DND-41 (cell line): ENCODE results near the gene RND1.

Experiments
- ATAC-seq: fragments of 200-7000 bp; cut with Tn5 transposase; 3 replicates; pipeline ENCODE4 v1.9.1; 2021; ENCODE audit warnings: low read depth; ENCODE audit not compliant: insufficient read depth
- DNase-seq: peaks from one replicate; pipeline ENCODE4 v3.0.0-alpha.2; 2020
- H2AFZ ChIP-seq: 2 replicates; pipeline ENCODE4 v1.6.0; 2012; ENCODE audit warnings: low read depth, low read length
- H3K27ac ChIP-seq: 2 replicates; pipeline ENCODE4 v1.5.1; 2012; ENCODE audit warnings: low read length, inconsistent platforms
- H3K27me3 ChIP-seq: fragments of 200-600 bp; sonication (generic); 2 replicates; pipeline ENCODE4 v1.6.0; 2012; ENCODE audit warnings: low read length, mild to moderate bottlenecking, inconsistent platforms; ENCODE audit not compliant: insufficient read depth, poor library complexity
- H3K36me3 ChIP-seq: 2 replicates; pipeline ENCODE4 v1.5.1; 2012; ENCODE audit warnings: low read length, inconsistent platforms; ENCODE audit not compliant: insufficient read depth
- H3K4me1 ChIP-seq: 2 replicates; pipeline ENCODE4 v1.5.1; 2012; ENCODE audit warnings: mild to moderate bottlenecking, low read length; ENCODE audit not compliant: insufficient read depth
- H3K4me2 ChIP-seq: 2 replicates; pipeline ENCODE4 v1.6.0; 2012; ENCODE audit warnings: mild to moderate bottlenecking, moderate library complexity, low read length, inconsistent platforms; ENCODE audit not compliant: insufficient read depth
- H3K4me3 ChIP-seq, 2 experiments: fragments of 200-600 bp in 1 of 2; shearing (Covaris generic) in 1 of 2; 2 replicates each; pipeline ENCODE4 v1.5.1; 2012 to 2016; ENCODE audit warnings: inconsistent platforms in 2 of 2, low read length in 2 of 2, mild to moderate bottlenecking in 2 of 2, low read depth in 1 of 2, moderate library complexity in 1 of 2
- H3K79me2 ChIP-seq: 2 replicates; pipeline ENCODE4 v1.6.0; 2012; ENCODE audit warnings: low read length, inconsistent platforms; ENCODE audit not compliant: insufficient read depth
- H3K9ac ChIP-seq: 2 replicates; pipeline ENCODE4 v1.6.0; 2012; ENCODE audit warnings: low read depth, mild to moderate bottlenecking, inconsistent platforms, low read length, moderate library complexity
- H3K9me3 ChIP-seq: 2 replicates; pipeline ENCODE4 v1.5.1; 2012; ENCODE audit warnings: low read length, moderate library complexity, mild to moderate bottlenecking, inconsistent platforms; ENCODE audit not compliant: insufficient read depth, severe bottlenecking
- H4K20me1 ChIP-seq: 2 replicates; pipeline ENCODE4 v1.6.0; 2012; ENCODE audit warnings: low read length; ENCODE audit not compliant: insufficient read depth
- CTCF ChIP-seq: IDR thresholded peaks from 2 replicates; pipeline ENCODE4 v1.5.1; 2012; ENCODE audit warnings: borderline replicate concordance, low read length, moderate library complexity, mild to moderate bottlenecking; ENCODE audit not compliant: poor library complexity, severe bottlenecking; ENCODE audit errors: extremely low read depth
- EZH2 ChIP-seq: IDR thresholded peaks from 3 replicates; pipeline ENCODE4 v1.6.1; 2012; ENCODE audit warnings: borderline replicate concordance, low read depth, mild to moderate bottlenecking, moderate library complexity, low read length, inconsistent platforms; ENCODE audit not compliant: severe bottlenecking

RND1 gene

DNA sequence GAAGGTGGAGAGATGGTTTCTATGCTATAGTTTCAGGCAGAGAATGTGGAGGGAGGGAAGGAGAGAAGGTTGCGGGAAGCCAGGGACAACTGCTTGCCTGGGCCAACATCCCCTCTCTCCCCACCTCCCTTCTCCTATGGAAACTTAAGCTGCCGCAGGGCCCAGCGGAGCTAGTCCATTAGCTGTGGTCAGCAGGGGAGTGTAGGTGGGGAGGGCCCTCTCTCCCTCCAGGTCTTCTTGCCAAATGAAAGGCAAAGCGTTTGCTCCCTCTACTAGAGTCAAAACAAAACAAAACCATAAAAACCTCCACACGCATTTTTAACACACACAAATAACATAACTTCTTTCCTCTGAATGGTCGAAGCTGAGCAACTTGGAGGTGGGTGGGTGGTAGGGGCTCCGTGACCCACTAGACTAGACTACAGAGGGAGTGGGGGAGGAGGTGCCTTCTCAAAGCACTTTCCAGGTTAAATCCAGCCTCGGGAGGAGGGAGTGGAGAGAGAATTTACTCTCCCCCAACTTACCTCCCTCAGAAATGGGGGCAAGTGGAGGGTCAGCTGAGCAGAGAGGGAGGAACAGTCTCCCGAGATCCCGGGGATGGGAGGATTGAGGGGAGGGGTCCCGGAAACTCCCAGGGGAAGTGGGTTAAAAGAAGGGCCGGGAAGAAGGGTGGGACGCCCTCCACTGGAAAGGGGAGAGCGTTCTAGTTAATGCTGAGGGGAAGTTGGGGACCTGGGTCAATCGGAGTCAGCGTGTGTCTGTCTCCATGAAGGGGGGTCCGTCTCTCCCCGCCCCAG lies 52.0 kb downstream of the RND1 start:
- no peak for ATAC-seq
- Histone ChIP-seq H4K20me1 (no peaks in the 10 kb centered on the region), H3K27ac (no peak overlapping the region), H3K4me2 (peak overlapping the region; percentile 84), H3K9me3 (no peaks in the 10 kb centered on the region), H3K27me3 (no peaks in the 10 kb centered on the region), H3K79me2 (peaks cover 22% of the 10 kb centered on the region), H3K9ac (peak overlapping the region; percentile 81; the same call in 1 of the 2 replicates), H3K36me3 (no peaks in the 10 kb centered on the region), H2AFZ (peak overlapping the region; percentile 100; the same call in 1 of the 2 replicates), H3K4me1 (peaks cover 40% of the 10 kb centered on the region), H3K4me3 (peak overlapping the region in 1 of 2 experiments; percentile 91; a peak in 1 of 4 replicates)
- TF ChIP-seq CTCF: no peak
- no peak for TF ChIP-seq EZH2
- DNase-seq: no peak

DNA sequence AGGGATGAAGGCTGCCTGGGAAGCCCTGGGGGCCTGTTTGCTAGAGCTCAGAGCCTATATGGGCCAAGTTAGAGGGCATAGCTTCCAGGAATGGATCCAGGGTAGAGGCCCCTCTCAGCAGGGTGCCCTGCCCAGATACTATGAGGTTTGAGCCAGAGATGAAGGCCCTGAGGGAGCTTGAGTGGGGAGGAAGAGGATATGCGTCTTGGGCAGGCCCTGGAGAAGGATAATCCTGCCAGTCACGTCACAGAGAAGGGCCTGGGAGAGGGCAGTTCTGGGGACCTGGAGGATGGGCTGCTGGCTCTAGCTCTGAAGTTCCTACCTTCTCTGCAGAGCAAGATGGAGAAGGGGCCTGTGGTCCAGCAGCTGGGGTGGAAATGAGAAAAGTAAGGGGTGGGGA lies 53.3 kb downstream of the RND1 start:
- Histone ChIP-seq H3K79me2 (peaks cover 17% of the 10 kb centered on the region), H3K27me3 (no peaks in the 10 kb centered on the region), H4K20me1 (no peaks in the 10 kb centered on the region), H3K9ac (no peak overlapping the region), H3K4me2 (no peak overlapping the region), H2AFZ (no peak overlapping the region), H3K27ac (no peak overlapping the region), H3K4me3 (no peak overlapping the region), H3K36me3 (no peaks in the 10 kb centered on the region), H3K4me1 (peaks cover 33% of the 10 kb centered on the region), H3K9me3 (no peaks in the 10 kb centered on the region)
- ATAC-seq (no peak), DNase-seq (no peak)
- TF ChIP-seq CTCF: no peak
- no peak for TF ChIP-seq EZH2

DNA sequence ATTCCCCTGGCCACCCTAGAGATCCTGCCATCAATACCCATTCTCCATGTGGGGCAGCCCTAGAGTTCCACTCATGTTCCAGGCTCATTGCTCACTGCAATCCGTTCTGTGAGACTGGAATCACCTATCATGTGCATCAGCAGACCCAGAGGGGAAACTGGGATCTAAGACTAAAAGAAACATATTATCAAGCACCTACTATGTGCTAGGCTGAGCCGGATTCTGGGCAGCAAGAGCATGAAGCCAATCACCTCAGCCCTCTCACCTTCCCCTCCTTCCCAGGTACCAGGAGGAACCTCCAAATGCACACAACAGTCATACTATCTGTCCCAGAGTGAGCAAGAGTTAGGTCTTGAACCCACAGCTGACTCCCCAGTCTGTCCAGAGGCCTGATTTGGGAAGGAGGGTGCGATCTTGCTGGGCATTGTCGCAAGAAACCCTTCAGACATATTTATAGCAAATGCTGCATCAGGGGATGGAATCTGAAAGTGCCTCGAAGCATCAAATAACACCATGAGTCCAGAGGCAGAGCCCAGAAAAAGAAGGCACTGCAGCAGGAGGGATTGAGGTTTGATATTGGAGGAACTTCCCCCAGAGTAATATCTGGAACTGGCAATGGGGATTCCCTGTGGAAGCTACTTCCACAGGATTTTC lies 54.1 kb downstream of the RND1 start:
- Histone ChIP-seq H3K4me1 (peaks cover 24% of the 10 kb centered on the region), H3K9me3 (no peaks in the 10 kb centered on the region), H3K36me3 (no peaks in the 10 kb centered on the region), H3K27me3 (no peaks in the 10 kb centered on the region), H3K79me2 (peaks cover 10% of the 10 kb centered on the region), H2AFZ (no peak overlapping the region), H4K20me1 (no peaks in the 10 kb centered on the region), H3K9ac (no peak overlapping the region), H3K4me3 (no peak overlapping the region), H3K27ac (no peak overlapping the region), H3K4me2 (no peak overlapping the region)
- DNase-seq (no peak), ATAC-seq (no peak)
- TF ChIP-seq CTCF (no peak), EZH2 (no peak)
